ENCODE measurements around the gene CLEC18B.

CLEC18B gene

DNA sequence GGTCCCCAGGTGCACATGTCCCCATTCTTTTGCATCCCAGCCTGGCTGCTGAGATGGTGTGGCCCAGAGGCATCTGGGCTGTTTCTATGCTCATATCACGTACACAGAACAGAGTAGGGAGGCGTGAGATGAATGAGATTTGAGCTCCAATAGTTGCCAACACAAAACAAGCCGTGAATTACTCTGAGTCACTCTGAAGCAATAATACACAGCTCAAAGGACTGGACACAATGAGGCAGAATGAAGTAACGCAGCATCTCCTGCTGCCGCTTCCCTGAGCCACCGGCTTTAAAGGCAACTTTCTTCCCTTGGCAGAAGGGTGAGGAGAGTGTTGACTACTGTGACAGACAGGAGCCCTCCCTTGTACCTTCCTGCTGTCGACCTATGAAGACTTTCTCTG is 33.9 kb upstream of the CLEC18B start:
- TF ChIP-seq, protein P1, sequence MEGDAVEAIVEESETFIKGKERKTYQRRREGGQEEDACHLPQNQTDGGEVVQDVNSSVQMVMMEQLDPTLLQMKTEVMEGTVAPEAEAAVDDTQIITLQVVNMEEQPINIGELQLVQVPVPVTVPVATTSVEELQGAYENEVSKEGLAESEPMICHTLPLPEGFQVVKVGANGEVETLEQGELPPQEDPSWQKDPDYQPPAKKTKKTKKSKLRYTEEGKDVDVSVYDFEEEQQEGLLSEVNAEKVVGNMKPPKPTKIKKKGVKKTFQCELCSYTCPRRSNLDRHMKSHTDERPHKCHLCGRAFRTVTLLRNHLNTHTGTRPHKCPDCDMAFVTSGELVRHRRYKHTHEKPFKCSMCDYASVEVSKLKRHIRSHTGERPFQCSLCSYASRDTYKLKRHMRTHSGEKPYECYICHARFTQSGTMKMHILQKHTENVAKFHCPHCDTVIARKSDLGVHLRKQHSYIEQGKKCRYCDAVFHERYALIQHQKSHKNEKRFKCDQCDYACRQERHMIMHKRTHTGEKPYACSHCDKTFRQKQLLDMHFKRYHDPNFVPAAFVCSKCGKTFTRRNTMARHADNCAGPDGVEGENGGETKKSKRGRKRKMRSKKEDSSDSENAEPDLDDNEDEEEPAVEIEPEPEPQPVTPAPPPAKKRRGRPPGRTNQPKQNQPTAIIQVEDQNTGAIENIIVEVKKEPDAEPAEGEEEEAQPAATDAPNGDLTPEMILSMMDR (IDR thresholded peaks at IDR 0.05; ENCODE audit: extremely low read depth, insufficient read depth, missing control alignments) = no peak
- in situ Hi-C loops (cut with MboI; ENCODE audit: low pct_unique_long_range_greater_than_20kb, low sequenced_read_pairs, unreplicated experiment) = no loop called here

DNA sequence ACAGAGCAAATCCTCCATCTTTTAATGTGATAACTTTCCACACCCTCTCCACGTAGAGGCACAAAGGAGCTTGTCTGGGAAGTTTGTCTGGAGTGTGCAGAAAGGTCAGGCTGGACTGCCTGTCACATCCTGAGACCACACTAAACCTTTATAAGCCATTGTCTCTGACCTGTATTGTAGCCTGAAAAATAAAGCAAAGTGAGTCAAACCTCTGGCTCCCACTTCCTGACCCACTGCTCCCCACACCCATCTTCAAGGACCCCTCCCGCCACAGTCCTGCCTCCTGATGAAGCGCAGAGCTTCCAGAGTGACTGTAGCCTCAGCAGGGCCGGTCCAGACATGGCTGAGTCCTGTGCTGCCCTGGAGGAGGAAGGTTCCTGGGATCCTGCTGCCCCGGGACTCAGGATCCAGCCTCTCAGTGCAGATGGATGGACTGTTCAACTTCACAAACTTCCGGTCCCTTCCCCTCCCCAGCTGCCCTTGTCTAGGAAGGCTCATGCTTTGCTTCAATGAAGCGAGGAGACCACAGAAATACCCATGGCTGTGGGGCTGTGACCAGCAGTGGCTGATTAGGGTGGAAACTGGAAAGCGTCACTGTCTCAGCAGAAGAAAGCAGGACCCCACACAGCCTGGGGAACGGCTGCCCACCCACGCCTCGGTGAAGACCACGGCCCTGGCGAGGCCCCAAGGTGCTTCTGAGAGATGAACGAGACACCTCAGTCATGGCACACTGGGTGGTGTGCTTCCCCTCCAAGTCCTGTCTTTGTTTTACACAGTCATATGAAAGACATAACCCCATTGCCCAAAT is 30.9 kb upstream of the CLEC18B start:
- peak; percentile 76 for DNase-seq (ENCODE audit: low spot score)
- TF ChIP-seq, protein P1 (IDR thresholded peaks at IDR 0.05; ENCODE audit: extremely low read depth, insufficient read depth, missing control alignments) = no peak

More for the DNA sequence above, 33.9 kb upstream of the CLEC18B start:
- no peak for DNase-seq (ENCODE audit: low spot score)

DNA sequence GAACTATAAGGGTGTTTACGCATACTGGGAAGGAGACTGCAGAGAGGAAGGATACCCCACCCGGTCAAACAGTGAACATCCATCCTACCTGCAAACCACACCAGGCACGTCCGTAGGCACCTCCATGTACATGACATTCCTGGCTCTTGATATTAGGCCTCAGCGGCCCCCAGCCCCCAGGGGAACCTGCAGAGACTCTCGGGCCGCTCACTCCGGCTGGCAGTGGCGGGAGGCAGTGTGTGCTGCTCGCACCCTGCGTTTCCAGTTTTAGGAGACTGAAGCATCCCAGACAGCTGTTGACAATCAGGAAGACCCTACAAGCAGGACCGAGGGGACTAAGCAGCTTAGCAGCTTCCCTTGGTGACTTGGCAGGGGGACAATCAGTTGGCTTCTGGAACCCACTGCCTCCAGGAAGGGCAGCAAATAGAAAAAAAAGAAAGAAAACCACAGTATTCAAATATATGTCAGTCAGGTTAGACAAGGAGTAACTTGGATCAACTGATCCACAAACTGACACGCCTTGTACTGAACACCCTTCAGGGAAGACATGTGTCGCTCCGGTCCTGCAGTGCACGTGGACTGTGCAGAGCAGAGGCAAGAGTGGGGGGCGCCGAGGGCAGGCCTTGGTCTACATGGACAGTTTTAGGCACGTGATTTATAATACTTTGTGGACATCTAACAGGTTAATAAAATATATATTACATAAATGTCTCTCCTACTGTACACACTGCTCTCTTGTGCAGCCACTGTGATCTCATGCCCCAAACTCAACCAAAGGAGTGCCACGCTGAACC is 29.9 kb upstream of the CLEC18B start:
- TF ChIP-seq, protein P1 (IDR thresholded peaks at IDR 0.05; ENCODE audit: extremely low read depth, insufficient read depth, missing control alignments) = no peak
- in situ Hi-C loops (cut with MboI; ENCODE audit: low pct_unique_long_range_greater_than_20kb, low sequenced_read_pairs, unreplicated experiment) = no loop called here
- no peak for DNase-seq (ENCODE audit: low spot score)

More for the DNA sequence above, 30.9 kb upstream of the CLEC18B start:
- in situ Hi-C loops (cut with MboI; ENCODE audit: low pct_unique_long_range_greater_than_20kb, low sequenced_read_pairs, unreplicated experiment) = no loop called here

DNA sequence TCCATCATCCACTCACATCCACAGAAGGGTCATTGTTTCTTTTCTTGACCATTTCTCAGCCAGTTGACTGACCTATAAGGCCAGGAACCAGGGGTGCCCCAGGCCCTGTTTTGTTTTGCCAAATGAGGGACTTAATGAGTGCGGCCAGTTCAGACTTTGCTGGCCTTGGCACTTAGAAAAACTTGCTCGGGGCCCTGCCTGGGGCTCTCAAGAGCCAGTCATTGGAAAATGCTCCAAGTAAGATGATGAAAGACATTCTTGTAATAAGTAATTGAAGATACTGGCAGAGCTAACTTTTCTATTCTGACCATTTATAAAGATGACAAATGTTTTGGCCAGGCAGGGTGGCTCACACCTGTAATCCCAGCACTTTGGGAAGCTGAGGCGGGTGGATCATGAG is 29.0 kb upstream of the CLEC18B start:
- in situ Hi-C loops (cut with MboI; ENCODE audit: low pct_unique_long_range_greater_than_20kb, low sequenced_read_pairs, unreplicated experiment) = no loop called here
- no peak for DNase-seq (ENCODE audit: low spot score)
- TF ChIP-seq, protein P1 (IDR thresholded peaks at IDR 0.05; ENCODE audit: extremely low read depth, insufficient read depth, missing control alignments) = no peak

DNA sequence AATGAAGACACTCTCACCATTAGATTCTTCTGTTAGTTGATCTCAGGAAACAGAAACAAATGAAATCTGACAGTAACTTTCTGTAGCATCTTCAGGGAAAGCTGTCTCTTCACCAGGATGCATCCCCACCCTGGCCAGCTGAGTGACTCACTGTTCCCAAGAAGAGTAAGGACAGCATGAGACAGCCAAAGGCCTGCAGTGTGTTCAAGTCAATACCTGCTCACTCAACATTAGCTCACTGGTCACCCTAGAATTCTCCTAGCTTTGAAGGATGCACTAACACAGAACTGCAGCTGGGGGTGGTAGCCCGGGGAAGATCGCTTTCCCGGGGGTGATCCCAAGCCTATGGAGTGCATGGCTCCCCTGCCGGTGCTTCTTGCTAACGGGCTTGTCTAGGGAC is 28.2 kb upstream of the CLEC18B start:
- TF ChIP-seq, protein P1 (IDR thresholded peaks at IDR 0.05; ENCODE audit: extremely low read depth, insufficient read depth, missing control alignments) = no peak
- DNase-seq (ENCODE audit: low spot score) = no peak
- in situ Hi-C loops (cut with MboI; ENCODE audit: low pct_unique_long_range_greater_than_20kb, low sequenced_read_pairs, unreplicated experiment) = no loop called here

DNA sequence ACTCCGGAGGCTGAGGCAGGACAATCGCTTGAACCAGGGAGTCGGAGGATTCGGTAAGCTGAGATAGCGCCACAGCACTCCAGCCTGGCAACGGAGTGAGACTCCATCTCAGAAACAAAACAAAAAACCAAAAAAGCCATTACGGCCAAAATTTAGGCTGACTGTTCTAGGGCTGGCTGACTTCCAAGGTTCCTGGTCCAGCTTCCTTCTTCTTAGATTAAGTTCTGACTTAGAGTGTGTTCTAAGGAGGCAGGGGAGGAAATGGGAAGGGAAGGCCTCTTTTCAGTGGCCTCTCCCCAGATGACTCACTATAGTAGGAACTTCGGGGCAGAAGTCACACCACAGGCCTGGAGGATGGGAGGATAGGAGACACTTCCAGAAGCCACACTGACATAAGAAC is 27.7 kb upstream of the CLEC18B start:
- TF ChIP-seq, protein P1 (IDR thresholded peaks at IDR 0.05; ENCODE audit: extremely low read depth, insufficient read depth, missing control alignments) = no peak
- in situ Hi-C loops (cut with MboI; ENCODE audit: low pct_unique_long_range_greater_than_20kb, low sequenced_read_pairs, unreplicated experiment) = no loop called here
- no peak for DNase-seq (ENCODE audit: low spot score)
